ENCODE measurements around the gene CNGB1.

DNA sequence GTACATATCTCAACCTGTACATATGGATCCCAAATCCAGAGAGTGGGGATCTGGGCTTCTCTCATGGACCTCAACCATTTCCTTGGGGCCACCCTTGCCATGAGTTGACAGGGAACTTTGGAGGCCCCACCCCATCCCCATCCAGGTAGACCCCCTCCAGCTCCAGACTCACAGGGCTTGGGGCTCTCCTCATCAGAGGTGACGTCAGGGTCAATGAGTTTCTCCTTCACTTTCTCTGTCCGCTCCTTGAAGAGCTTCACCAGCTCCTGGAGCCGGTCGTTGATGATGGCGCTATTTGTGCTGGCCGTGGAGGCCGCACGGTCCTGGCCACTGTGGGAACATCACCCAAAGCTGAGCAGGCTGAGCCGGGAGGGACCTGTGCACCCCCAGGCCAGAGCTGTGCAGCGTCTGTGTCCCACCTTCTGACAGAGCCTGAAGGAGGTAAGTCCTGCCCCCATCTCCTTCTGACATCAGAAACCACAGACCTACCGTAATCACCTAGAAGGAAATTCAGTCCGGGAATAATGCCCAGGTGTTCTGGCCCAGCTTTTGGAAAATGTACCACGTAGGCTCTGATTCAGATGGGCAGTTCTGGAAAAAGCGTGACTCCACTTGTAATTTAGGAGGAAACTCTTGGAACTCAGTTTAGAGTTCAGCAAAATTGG lies 50.6 kb downstream of the CNGB1 start:
- TF ChIP-seq, protein P1, sequence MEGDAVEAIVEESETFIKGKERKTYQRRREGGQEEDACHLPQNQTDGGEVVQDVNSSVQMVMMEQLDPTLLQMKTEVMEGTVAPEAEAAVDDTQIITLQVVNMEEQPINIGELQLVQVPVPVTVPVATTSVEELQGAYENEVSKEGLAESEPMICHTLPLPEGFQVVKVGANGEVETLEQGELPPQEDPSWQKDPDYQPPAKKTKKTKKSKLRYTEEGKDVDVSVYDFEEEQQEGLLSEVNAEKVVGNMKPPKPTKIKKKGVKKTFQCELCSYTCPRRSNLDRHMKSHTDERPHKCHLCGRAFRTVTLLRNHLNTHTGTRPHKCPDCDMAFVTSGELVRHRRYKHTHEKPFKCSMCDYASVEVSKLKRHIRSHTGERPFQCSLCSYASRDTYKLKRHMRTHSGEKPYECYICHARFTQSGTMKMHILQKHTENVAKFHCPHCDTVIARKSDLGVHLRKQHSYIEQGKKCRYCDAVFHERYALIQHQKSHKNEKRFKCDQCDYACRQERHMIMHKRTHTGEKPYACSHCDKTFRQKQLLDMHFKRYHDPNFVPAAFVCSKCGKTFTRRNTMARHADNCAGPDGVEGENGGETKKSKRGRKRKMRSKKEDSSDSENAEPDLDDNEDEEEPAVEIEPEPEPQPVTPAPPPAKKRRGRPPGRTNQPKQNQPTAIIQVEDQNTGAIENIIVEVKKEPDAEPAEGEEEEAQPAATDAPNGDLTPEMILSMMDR (IDR thresholded peaks at IDR 0.05; ENCODE audit: poor library complexity) = no peak
- TF ChIP-seq EZH2phosphoT487 (IDR thresholded peaks at IDR 0.05; ENCODE audit: low read depth, severe bottlenecking, unreplicated experiment) = no peak
